Mucosa of descending colon (tissue), 3 donors: ENCODE results near the gene ART5. TPM values are rescaled to one million over a fixed set of nuclear protein-coding genes. Genes with fewer than 3 reads are reported as not detected.

ENCODE experiments used
- ATAC-seq: fragments of 200-7000 bp; cut with Tn5 transposase; one replicate; pipeline ENCODE4 v1.9.1; 2020; ENCODE audit warnings: mild to moderate bottlenecking, moderate library complexity
- DNase-seq, 3 donors: peaks; one replicate each; pipeline ENCODE4 v3.0.0-alpha.2; 2020
- H3K36me3 ChIP-seq: fragments of 200-600 bp; one replicate; pipeline ENCODE4 v1.8.0; 2021; ENCODE audit warnings: low read depth, mild to moderate bottlenecking
- H3K4me1 ChIP-seq: fragments of 200-600 bp; one replicate; pipeline ENCODE4 v1.8.0; 2021; ENCODE audit warnings: low read depth, mild to moderate bottlenecking
- H3K4me3 ChIP-seq: fragments of 200-600 bp; one replicate; pipeline ENCODE4 v1.8.0; 2021; ENCODE audit warnings: mild to moderate bottlenecking
- H3K9me3 ChIP-seq: fragments of 200-600 bp; one replicate; pipeline ENCODE4 v1.8.0; 2021; ENCODE audit warnings: mild to moderate bottlenecking
- intact Hi-C, 2 donors: fragments of 100-400 bp; cut with DNase I in 1 of 2; cut with micrococcal nuclease in 1 of 2; formaldehyde crosslinking; loops; one replicate each; pipeline versions ENCODE4 v1.11.0 to v1.11.1; 2022; cut with DNase I, micrococcal nuclease
- total RNA-seq, 3 donors: library from RNA; stranded (reverse); fragmentation: NEBNext Ultra II Directional in 2 of 3; extraction: Animal tissue kit (Norgen Biotek cat#: 25700) in 2 of 3; gene quantifications; one replicate each; pipeline versions ENCODE4 v1.2.1 to v1.2.4, GENCODE V29; 2021 to 2023
- TF ChIP-seq, protein P1 (sequence below): fragments of 200-600 bp; IDR thresholded peaks from one replicate; pipeline ENCODE4 v1.8.0; 2022; ENCODE audit warnings: antibody characterized with exemption, mild to moderate bottlenecking
- donor health status: DM: no; HTN: no; CAD: no; lungs with moderate emphysema.
- donor health status: DM: no; HTN: no; CAD: no.
- donor health status: DM: no; HTN: yes; CAD: no.

The ART5 gene
- total RNA-seq, 3 donors from 2014 or later = not detected

DNA sequence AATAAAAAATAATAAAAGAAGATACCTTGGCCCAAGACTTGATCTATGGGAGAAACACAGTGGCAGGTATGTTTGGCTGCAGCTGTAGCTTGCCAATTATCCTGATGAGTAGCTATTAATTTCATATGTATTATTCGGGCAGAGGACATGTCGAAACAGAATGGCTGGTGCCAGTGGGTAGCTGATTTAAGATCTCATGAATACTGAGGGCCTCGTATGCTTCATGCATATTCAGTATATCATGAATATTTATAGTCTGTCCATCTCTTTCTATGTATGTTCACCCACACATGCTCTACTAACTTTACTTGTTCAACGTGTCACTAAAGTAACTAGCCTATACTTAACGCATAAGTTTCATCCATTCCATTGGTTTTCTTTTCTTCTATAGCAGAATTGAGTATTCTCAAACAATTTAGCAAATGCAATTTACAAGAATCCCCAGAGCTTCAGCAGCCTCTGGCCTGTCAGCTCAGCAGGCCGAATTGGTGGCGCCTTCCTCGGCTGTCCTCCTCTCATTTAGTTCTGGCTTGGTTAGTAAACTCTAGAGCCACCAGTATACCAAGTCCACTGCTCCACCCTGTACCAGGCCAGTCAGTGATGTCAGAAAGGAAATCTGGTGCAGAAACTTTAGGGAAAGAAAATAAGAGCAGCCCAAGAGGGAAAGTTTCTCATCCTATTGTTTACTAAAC, 17.9 kb downstream of the ART5 start:
- Histone ChIP-seq H3K4me1 (no peaks in the 10 kb centered on the region), H3K36me3 (no peaks in the 10 kb centered on the region), H3K4me3 (no peak overlapping the region), H3K9me3 (no peaks in the 10 kb centered on the region)
- intact Hi-C loops = no loop called here
- no peak for DNase-seq
- ATAC-seq = no peak
- TF ChIP-seq, protein P1, sequence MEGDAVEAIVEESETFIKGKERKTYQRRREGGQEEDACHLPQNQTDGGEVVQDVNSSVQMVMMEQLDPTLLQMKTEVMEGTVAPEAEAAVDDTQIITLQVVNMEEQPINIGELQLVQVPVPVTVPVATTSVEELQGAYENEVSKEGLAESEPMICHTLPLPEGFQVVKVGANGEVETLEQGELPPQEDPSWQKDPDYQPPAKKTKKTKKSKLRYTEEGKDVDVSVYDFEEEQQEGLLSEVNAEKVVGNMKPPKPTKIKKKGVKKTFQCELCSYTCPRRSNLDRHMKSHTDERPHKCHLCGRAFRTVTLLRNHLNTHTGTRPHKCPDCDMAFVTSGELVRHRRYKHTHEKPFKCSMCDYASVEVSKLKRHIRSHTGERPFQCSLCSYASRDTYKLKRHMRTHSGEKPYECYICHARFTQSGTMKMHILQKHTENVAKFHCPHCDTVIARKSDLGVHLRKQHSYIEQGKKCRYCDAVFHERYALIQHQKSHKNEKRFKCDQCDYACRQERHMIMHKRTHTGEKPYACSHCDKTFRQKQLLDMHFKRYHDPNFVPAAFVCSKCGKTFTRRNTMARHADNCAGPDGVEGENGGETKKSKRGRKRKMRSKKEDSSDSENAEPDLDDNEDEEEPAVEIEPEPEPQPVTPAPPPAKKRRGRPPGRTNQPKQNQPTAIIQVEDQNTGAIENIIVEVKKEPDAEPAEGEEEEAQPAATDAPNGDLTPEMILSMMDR = no peak

DNA sequence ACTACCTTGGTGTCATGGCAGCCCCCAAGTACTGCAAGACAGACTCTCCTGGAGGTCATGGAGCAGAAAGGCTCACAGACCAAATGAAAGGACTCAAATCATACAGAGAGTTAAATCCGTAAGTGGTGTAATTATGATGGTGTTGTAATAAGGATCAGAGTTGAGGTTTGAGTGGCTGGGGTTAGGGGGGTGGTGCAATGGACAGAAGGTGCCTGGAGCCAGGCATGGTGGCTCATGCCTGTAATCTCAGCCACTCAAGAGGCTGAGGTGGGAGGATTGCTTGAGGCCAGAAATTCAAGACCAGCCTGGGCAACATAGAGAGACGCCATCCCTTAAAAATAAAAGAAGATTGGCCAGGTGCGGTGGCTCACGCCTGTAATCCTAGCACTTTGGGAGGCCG, 18.7 kb downstream of the ART5 start:
- Histone ChIP-seq H3K9me3 (no peaks in the 10 kb centered on the region), H3K4me1 (no peaks in the 10 kb centered on the region), H3K36me3 (no peaks in the 10 kb centered on the region), H3K4me3 (no peak overlapping the region)
- no peak for ATAC-seq
- DNase-seq = no peak
- intact Hi-C loops = no loop called here
- TF ChIP-seq, protein P1 = no peak

DNA sequence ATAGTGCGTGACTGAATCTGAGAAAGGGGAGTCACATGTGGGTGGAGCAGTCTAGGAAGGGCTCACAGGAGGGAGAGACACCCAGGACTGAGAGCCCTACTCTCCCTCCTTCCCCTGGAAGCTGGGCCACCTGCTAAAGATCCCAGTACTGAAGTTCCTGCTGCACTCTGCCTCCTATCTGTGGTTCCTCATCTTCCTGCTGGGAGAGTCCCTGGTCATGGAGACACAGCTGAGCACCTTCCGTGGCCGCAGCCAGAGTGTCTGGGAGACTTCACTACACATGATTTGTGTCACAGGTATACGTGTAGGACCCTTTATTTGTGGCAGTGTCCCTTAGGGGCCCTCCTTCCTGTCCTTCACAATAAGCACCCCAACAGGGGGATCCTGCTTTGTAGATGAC, 19.3 kb downstream of the ART5 start:
- intact Hi-C loops = no loop called here
- no peak overlapping the region for H3K4me3 ChIP-seq

DNA sequence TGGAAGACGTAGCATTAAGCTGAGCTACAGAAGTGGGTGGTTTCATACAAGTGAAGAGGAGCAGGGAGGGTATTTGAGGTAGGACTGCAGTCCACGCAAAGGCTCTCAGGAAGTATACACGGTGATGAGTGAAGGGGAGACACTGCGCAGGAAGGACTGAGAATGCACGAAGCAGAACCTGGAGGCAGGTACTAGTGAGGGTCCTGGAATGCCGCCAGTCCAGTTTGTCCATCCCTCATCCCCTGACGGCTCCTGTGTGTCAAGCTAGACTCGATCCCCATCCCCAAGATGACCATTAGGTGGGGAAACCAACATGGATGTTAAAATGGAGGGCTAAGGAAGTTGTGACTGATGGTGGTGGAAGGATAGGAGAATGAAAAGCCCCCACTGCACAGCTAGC, 23.8 kb downstream of the ART5 start:
- no peaks in the 10 kb centered on the region for H3K9me3 ChIP-seq
- no peak overlapping the region for H3K4me3 ChIP-seq
- intact Hi-C loops = no loop called here
- H3K4me1 ChIP-seq = no peaks in the 10 kb centered on the region
- TF ChIP-seq, protein P1 = no peak
- H3K36me3 ChIP-seq = no peaks in the 10 kb centered on the region
- DNase-seq (no peak), ATAC-seq (no peak)

More for the DNA sequence above, 19.3 kb downstream of the ART5 start:
- ATAC-seq (no peak), DNase-seq (no peak)
- TF ChIP-seq, protein P1 = no peak
- Histone ChIP-seq H3K36me3 (no peaks in the 10 kb centered on the region), H3K9me3 (no peaks in the 10 kb centered on the region), H3K4me1 (no peaks in the 10 kb centered on the region)

DNA sequence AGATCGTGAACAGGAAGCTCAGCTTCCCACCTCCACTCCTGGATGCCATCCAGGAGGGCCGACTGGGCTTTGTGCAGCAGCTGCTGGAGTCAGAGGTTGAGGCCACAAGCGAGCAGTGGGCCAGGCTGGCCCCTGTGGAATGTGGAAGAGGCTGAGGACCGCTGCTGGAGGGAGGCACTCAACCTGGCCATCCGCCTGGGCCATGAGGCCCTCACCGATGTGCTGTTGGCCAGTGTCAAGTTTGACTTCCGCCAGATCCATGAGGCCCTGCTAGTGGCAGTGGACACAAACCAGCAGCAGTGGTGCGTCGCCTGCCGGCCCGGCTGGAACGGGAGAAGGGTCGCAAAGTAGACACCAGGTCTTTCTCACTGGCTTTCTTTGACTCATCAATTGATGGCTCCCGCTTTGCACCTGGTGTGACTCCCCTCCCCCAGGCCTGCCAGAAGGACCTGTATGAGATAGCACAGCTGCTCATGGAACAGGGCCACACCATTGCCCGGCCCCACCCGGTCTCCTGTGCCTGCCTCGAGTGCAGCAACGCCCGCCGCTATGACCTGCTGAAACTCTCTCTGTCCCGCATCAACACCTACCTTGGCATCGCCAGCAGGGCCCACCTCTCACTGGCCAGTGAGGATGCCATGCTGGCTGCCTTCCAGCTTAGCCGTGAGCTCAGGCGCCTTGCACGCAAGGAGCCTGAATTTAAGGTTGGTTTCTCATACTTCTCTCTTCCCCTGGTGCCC, 24.9 kb downstream of the ART5 start:
- no peaks in the 10 kb centered on the region for H3K9me3 ChIP-seq
- no peak overlapping the region for H3K4me3 ChIP-seq
- no peaks in the 10 kb centered on the region for H3K36me3 ChIP-seq
- ATAC-seq (no peak), DNase-seq (no peak)
- no peaks in the 10 kb centered on the region for H3K4me1 ChIP-seq
- intact Hi-C loops = no loop called here
- TF ChIP-seq, protein P1 = no peak
